ENCODE measurements around the gene FREM3. TPM values are rescaled to one million over a fixed set of nuclear protein-coding genes. Genes with fewer than 3 reads are reported as not detected.
"Not testable (repeated sequence)": the region's sequence is repeated elsewhere in the genome, so short reads cannot be mapped to it uniquely, and the experiment has no call there.

FREM3 gene
- total and polyA plus RNA-seq, 4 donors, result under 0.01 to 2.3 (median 0.12) TPM; not detected in 1

DNA sequence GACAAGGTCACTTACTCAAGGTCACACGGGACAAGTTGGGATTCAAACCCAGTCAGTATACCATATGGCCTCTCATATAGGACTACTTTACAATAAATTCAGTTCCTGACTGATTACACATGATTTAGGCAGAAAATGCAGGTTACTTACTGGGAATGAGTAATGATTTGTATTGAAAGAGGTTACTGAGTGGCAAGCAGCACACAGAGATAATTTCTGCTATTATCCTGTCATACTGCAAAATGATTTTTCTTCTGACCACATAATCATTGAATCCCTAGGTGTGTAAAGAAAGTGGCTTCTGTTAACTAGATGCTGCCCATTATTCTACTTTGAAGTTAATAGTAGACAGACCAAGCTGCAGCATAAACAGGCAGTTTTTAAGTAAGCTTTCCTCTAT lies 8.2 kb downstream of the FREM3 start:
- WGBS, 2 donors, result 89 to 93% methylated on average over 1 of the region's 1 CpG

DNA sequence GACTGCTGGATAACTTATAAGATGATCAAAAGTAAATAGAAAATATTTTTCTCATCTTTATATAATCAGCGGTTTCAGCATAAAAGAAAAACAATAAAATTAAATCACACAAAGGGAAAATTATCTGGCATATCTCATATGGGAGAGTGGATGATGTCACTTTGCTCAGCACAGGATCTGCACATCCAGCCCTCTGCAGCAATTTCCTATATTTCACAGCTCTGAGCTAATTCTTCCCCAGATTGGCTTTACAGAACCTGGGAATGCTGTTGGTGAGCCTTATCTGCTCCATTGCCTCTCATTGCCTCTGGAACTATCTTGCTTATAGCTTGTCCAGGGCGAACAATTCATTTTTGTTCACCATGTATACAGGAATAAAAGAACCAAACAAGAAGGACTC lies 21.0 kb downstream of the FREM3 start:
- H3K27me3 ChIP-seq (ENCODE audit: control insufficient read depth in 3 of 3, insufficient read depth in 3 of 3, low read length in 2 of 3), result no peaks in the 10 kb centered on the region
- DNase-seq, result no peak
- no peak overlapping the region for H3K9ac ChIP-seq (ENCODE audit: insufficient read depth in 1 of 2, low read length in 2 of 2)
- WGBS, 2 donors, result 84 to 87% methylated on average over 2 of the region's 2 CpGs
- no peaks in the 10 kb centered on the region for H3K4me1 ChIP-seq (ENCODE audit: control insufficient read depth in 5 of 5, insufficient read depth in 5 of 5, low read length in 5 of 5)
- peaks cover 0 to 5% (median under 1%) of the 10 kb centered on the region in 4 donors for H3K9me3 ChIP-seq (ENCODE audit: control insufficient read depth in 4 of 4, insufficient read depth in 3 of 4, low read length in 3 of 4)
- H3K36me3 ChIP-seq (ENCODE audit: control insufficient read depth in 4 of 4, insufficient read depth in 4 of 4, low read length in 4 of 4), result no peaks in the 10 kb centered on the region
- H3K4me3 ChIP-seq, result no peak overlapping the region
- no peak for ATAC-seq (ENCODE audit: insufficient read depth, low FRiP score)
- TF ChIP-seq, protein P1, sequence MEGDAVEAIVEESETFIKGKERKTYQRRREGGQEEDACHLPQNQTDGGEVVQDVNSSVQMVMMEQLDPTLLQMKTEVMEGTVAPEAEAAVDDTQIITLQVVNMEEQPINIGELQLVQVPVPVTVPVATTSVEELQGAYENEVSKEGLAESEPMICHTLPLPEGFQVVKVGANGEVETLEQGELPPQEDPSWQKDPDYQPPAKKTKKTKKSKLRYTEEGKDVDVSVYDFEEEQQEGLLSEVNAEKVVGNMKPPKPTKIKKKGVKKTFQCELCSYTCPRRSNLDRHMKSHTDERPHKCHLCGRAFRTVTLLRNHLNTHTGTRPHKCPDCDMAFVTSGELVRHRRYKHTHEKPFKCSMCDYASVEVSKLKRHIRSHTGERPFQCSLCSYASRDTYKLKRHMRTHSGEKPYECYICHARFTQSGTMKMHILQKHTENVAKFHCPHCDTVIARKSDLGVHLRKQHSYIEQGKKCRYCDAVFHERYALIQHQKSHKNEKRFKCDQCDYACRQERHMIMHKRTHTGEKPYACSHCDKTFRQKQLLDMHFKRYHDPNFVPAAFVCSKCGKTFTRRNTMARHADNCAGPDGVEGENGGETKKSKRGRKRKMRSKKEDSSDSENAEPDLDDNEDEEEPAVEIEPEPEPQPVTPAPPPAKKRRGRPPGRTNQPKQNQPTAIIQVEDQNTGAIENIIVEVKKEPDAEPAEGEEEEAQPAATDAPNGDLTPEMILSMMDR (IDR thresholded peaks at IDR 0.05; ENCODE audit: control extremely low read depth, extremely low read depth), result no peak
- no peak overlapping the region for H3K27ac ChIP-seq (ENCODE audit: low read depth in 1 of 2, low read length in 1 of 2)

More for the DNA sequence above, 8.2 kb downstream of the FREM3 start:
- no peak overlapping the region for H3K4me3 ChIP-seq
- H3K27me3 ChIP-seq (ENCODE audit: control insufficient read depth in 3 of 3, insufficient read depth in 3 of 3, low read length in 2 of 3), result no peaks in the 10 kb centered on the region
- no peak for ATAC-seq (ENCODE audit: insufficient read depth, low FRiP score)
- no peaks in the 10 kb centered on the region for H3K4me1 ChIP-seq (ENCODE audit: control insufficient read depth in 5 of 5, insufficient read depth in 5 of 5, low read length in 5 of 5)
- H3K27ac ChIP-seq (ENCODE audit: low read depth in 1 of 2, low read length in 1 of 2), result no peak overlapping the region
- no peak for DNase-seq
- TF ChIP-seq, protein P1 (IDR thresholded peaks at IDR 0.05; ENCODE audit: control extremely low read depth, extremely low read depth), result no peak
- H3K9ac ChIP-seq (ENCODE audit: insufficient read depth in 1 of 2, low read length in 2 of 2), result no peak overlapping the region
- H3K36me3 ChIP-seq (ENCODE audit: control insufficient read depth in 4 of 4, insufficient read depth in 4 of 4, low read length in 4 of 4), result no peaks in the 10 kb centered on the region
- H3K9me3 ChIP-seq (ENCODE audit: control insufficient read depth in 4 of 4, insufficient read depth in 3 of 4, low read length in 3 of 4), result peaks cover 0 to 2% (median 0%) of the 10 kb centered on the region in 4 donors

DNA sequence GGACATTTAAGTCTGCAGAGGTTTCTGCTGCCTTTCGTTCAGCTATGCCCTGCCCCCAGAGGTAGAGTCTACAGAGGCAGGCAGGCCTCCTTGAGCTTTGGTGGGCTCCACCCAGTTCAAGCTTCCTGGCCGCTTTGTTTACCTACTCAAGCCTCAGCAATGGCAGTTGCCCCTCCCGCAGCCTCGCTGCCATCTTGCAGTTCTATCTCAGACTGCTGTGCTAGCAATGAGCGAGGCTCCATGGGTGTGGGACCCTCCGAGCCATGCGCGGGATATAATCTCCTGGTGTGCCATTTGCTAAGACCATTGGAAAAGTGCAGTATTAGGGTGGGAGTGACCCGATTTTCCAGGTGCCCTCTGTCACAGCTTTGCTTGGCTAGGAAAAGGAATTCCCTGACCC lies 26.8 kb downstream of the FREM3 start:
- not testable (repeated sequence) for H3K9me3 ChIP-seq (ENCODE audit: control insufficient read depth in 4 of 4, insufficient read depth in 3 of 4, low read length in 3 of 4); H3K27ac ChIP-seq (ENCODE audit: low read depth in 1 of 2, low read length in 1 of 2); H3K36me3 ChIP-seq (ENCODE audit: control insufficient read depth in 4 of 4, insufficient read depth in 4 of 4, low read length in 4 of 4); H3K4me3 ChIP-seq; ATAC-seq (ENCODE audit: insufficient read depth, low FRiP score); H3K27me3 ChIP-seq (ENCODE audit: control insufficient read depth in 3 of 3, insufficient read depth in 3 of 3, low read length in 2 of 3); DNase-seq; H3K9ac ChIP-seq (ENCODE audit: insufficient read depth in 1 of 2, low read length in 2 of 2)
- WGBS, 2 donors, result 93 to 96% methylated on average over 9 of the region's 9 CpGs
- peaks cover 0 to 13% (median 2%) of the 10 kb centered on the region in 5 donors for H3K4me1 ChIP-seq (ENCODE audit: control insufficient read depth in 5 of 5, insufficient read depth in 5 of 5, low read length in 5 of 5)

DNA sequence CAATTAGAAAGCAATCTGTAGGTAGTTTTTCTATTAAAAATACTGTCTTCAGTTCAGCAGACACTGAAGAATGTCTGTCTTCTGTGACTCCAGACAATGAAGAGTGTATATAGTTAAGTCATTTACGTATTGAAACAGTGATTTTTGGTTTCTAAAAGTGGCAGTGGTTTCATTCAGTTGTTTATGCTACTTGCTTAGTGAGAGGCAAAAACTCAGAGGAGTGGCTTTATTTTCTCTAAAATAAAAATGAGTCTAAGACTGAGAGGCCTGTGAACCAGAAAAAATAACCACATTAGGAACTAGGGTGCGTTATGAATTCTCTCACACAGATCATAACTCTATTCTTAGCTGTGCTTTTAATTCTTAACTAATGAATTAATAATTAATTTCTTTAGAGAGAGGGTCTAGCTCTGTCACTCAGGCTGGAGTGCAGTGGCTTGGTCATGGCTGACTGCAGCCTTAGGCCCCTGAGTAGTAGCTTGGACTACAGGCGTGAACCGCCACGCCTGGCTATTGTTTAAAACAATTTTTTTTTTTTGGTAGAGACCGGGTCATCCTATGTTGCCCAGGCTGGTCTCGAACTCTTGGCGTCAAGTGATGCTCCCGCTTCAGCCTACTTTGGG lies 31.4 kb downstream of the FREM3 start:
- Histone ChIP-seq H3K27me3 (ENCODE audit: control insufficient read depth in 3 of 3, insufficient read depth in 3 of 3, low read length in 2 of 3) (no peaks in the 10 kb centered on the region), H3K4me3 (no peak overlapping the region), H3K27ac (ENCODE audit: low read depth in 1 of 2, low read length in 1 of 2) (no peak overlapping the region), H3K36me3 (ENCODE audit: control insufficient read depth in 4 of 4, insufficient read depth in 4 of 4, low read length in 4 of 4) (no peaks in the 10 kb centered on the region), H3K4me1 (ENCODE audit: control insufficient read depth in 5 of 5, insufficient read depth in 5 of 5, low read length in 5 of 5) (peaks cover 0 to 37% (median 5%) of the 10 kb centered on the region in 5 donors), H3K9me3 (ENCODE audit: control insufficient read depth in 4 of 4, insufficient read depth in 3 of 4, low read length in 3 of 4) (peaks cover 0 to 1% (median 0%) of the 10 kb centered on the region in 4 donors), H3K9ac (ENCODE audit: insufficient read depth in 1 of 2, low read length in 2 of 2) (no peak overlapping the region)
- ATAC-seq (ENCODE audit: insufficient read depth, low FRiP score), result no peak
- DNase-seq, result peak in 1 of 3 donors; percentile 11
- 91 to 97% methylated on average over 9 of the region's 9 CpGs for WGBS, 2 donors
- TF ChIP-seq, protein P1 (IDR thresholded peaks at IDR 0.05; ENCODE audit: control extremely low read depth, extremely low read depth), result no peak
